OCI-LY1 (cell line): Measurements from ENCODE around the gene PCDHGB2.

Experiments
- H2AFZ ChIP-seq: fragments of 200-600 bp; sonication (generic), shearing (Covaris generic); 2 replicates; pipeline ENCODE4 v1.6.0; 2014; ENCODE audit warnings: antibody characterized with exemption, mild to moderate bottlenecking, low read length
- H3F3A ChIP-seq: fragments of 200-600 bp; sonication (generic), shearing (Covaris generic); 2 replicates; pipeline ENCODE4 v1.6.0; 2014; ENCODE audit warnings: mild to moderate bottlenecking, antibody characterized with exemption, low read length, moderate library complexity; ENCODE audit not compliant: insufficient read depth
- H3K27ac ChIP-seq: fragments of 200-600 bp; sonication (generic); 2 replicates; pipeline ENCODE4 v1.5.1; 2014; ENCODE audit warnings: low read length, mixed run types, mild to moderate bottlenecking, low read depth; ENCODE audit not compliant: poor library complexity, severe bottlenecking
- H3K27me3 ChIP-seq: fragments of 200-600 bp; sonication (generic); 2 replicates; pipeline ENCODE4 v1.6.0; 2014; ENCODE audit warnings: antibody characterized with exemption, mild to moderate bottlenecking, low read length, moderate library complexity; ENCODE audit not compliant: insufficient read depth
- H3K36me3 ChIP-seq: fragments of 200-600 bp; sonication (generic); 2 replicates; pipeline ENCODE4 v1.6.1; 2014; ENCODE audit warnings: mild to moderate bottlenecking, antibody characterized with exemption, low read length, moderate library complexity, mixed read lengths; ENCODE audit not compliant: insufficient read depth
- H3K4me1 ChIP-seq: fragments of 200-600 bp; sonication (generic); 2 replicates; pipeline ENCODE4 v1.5.1; 2014; ENCODE audit warnings: mild to moderate bottlenecking, low read length, moderate library complexity; ENCODE audit not compliant: insufficient read depth, severe bottlenecking
- H3K4me2 ChIP-seq: fragments of 200-600 bp; sonication (generic), shearing (Covaris generic); 2 replicates; pipeline ENCODE4 v1.6.1; 2014; ENCODE audit warnings: low read length
- H3K4me3 ChIP-seq: fragments of 200-600 bp; sonication (generic); 2 replicates; pipeline ENCODE4 v1.5.1; 2014; ENCODE audit warnings: low read length, low read depth, mild to moderate bottlenecking, mixed read lengths; ENCODE audit not compliant: poor library complexity, severe bottlenecking
- H3K79me2 ChIP-seq: fragments of 200-600 bp; shearing (Covaris generic); 2 replicates; pipeline ENCODE4 v1.6.1; 2016; ENCODE audit warnings: mixed run types, low read length, mixed read lengths; ENCODE audit not compliant: insufficient read depth
- H3K9ac ChIP-seq: fragments of 200-600 bp; sonication (generic), shearing (Covaris generic); 2 replicates; pipeline ENCODE4 v1.6.1; 2014; ENCODE audit warnings: mild to moderate bottlenecking, low read length, mixed read lengths
- H3K9me2 ChIP-seq: fragments of 200-600 bp; sonication (generic), shearing (Covaris generic); 2 replicates; pipeline ENCODE4 v1.6.1; 2014; ENCODE audit warnings: low read depth, mild to moderate bottlenecking, low read length, mixed read lengths
- H3K9me3 ChIP-seq: fragments of 200-600 bp; shearing (Covaris generic); 2 replicates; pipeline ENCODE4 v1.6.1; 2014; ENCODE audit warnings: low read length, mixed read lengths
- H4K20me1 ChIP-seq: fragments of 200-600 bp; sonication (generic), shearing (Covaris generic); 2 replicates; pipeline ENCODE4 v1.6.0; 2016; ENCODE audit warnings: mild to moderate bottlenecking, low read length; ENCODE audit not compliant: insufficient read depth
- EZH2 ChIP-seq: fragments of 200-600 bp; sonication (generic), shearing (Covaris generic); IDR thresholded peaks from 2 replicates; pipeline ENCODE4 v1.8.0; 2017; ENCODE audit warnings: borderline replicate concordance, mixed run types, mild to moderate bottlenecking, antibody characterized with exemption, low read length, moderate library complexity, mixed read lengths
- TF ChIP-seq, protein P1 (sequence below): fragments of 200-600 bp; sonication (generic), shearing (Covaris generic); IDR thresholded peaks from 2 replicates; pipeline ENCODE4 v1.5.1; 2017; ENCODE audit warnings: mild to moderate bottlenecking, antibody characterized with exemption, low read length, moderate library complexity, mixed read lengths

The PCDHGB2 gene

DNA sequence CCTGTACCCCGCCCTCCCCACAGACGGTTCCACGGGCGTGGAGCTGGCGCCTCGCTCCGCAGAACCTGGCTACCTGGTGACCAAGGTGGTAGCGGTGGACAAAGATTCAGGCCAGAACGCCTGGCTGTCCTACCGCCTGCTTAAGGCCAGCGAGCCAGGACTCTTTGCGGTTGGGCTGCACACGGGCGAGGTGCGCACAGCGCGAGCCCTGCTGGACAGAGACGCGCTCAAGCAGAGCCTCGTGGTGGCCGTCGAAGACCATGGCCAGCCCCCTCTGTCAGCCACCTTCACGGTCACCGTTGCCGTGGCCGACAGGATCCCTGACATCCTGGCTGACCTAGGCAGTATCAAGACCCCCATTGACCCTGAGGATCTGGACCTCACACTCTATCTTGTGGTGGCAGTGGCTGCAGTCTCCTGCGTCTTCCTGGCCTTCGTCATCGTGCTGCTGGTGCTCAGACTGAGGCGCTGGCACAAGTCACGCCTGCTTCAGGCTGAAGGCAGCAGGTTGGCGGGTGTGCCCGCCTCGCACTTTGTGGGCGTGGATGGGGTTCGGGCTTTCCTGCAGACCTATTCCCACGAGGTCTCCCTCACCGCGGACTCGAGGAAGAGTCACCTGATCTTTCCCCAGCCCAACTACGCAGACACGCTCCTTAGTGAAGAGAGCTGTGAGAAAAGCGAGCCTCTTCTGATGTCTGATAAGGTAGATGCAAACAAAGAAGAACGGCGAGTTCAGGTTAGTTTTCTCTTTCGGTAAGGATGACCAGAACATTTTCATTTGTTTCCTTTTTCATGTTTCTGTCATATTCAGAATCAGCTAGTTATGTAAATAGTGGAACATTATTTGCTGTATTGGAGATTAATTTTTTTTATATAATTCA is 6.5 kb downstream of the PCDHGB2 start:
- H4K20me1 ChIP-seq: no peaks in the 10 kb centered on the region
- no peaks in the 10 kb centered on the region for H3K9me2 ChIP-seq
- TF ChIP-seq EZH2: no peak
- TF ChIP-seq, protein P1, sequence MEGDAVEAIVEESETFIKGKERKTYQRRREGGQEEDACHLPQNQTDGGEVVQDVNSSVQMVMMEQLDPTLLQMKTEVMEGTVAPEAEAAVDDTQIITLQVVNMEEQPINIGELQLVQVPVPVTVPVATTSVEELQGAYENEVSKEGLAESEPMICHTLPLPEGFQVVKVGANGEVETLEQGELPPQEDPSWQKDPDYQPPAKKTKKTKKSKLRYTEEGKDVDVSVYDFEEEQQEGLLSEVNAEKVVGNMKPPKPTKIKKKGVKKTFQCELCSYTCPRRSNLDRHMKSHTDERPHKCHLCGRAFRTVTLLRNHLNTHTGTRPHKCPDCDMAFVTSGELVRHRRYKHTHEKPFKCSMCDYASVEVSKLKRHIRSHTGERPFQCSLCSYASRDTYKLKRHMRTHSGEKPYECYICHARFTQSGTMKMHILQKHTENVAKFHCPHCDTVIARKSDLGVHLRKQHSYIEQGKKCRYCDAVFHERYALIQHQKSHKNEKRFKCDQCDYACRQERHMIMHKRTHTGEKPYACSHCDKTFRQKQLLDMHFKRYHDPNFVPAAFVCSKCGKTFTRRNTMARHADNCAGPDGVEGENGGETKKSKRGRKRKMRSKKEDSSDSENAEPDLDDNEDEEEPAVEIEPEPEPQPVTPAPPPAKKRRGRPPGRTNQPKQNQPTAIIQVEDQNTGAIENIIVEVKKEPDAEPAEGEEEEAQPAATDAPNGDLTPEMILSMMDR: no peak
- peaks cover 32% of the 10 kb centered on the region for H3K9me3 ChIP-seq
- H3K9ac ChIP-seq: no peak overlapping the region
- H3K27ac ChIP-seq: no peak overlapping the region
- no peaks in the 10 kb centered on the region for H3F3A ChIP-seq
- no peak overlapping the region for H3K4me3 ChIP-seq
- H3K4me1 ChIP-seq: no peaks in the 10 kb centered on the region
- no peaks in the 10 kb centered on the region for H3K36me3 ChIP-seq
- no peaks in the 10 kb centered on the region for H3K27me3 ChIP-seq
- H2AFZ ChIP-seq: no peak overlapping the region
- no peaks in the 10 kb centered on the region for H3K79me2 ChIP-seq
- no peak overlapping the region for H3K4me2 ChIP-seq

DNA sequence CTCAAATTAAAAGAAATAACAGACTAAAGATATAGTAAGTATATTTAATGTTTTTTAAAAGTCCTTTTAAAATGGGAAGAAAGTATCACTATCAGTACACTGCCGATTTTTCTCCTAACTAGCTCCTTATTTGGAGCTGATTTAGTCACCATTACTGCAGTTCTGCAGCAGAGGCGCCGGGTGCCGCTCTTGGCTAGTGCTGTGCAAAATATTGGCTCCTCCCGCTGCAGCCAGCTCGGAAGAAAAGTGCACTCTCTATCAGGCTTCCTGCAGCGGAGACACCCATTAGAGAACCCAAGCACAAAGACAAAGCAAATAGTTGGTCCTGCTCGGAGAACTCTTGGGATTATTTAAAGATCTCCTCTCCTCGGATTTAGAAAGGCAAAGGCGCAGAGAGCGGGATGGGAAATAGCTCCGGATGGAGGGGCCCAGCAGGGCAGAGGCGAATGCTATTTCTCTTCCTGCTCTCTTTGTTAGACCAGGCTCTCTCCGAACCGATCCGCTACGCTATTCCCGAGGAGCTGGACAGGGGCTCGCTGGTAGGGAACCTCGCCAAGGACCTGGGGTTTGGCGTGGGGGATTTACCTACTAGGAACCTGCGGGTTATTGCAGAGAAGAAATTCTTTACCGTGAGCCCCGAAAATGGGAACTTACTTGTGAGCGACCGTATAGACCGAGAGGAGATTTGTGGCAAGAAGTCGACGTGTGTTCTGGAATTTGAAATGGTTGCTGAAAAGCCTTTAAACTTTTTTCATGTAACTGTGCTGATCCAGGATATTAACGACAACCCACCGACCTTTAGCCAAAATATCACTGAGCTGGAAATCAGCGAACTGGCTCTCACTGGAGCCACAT is 10.4 kb downstream of the PCDHGB2 start, which contains the start of gene PCDHGB3:
TSS of gene PCDHGB3 (plus strand) at position 249 of the 855 bp plus-strand sequence. CDS start at position 402, 153 bp downstream.
- no peaks in the 10 kb centered on the region for H3K79me2 ChIP-seq
- no peaks in the 10 kb centered on the region for H3K9me2 ChIP-seq
- no peaks in the 10 kb centered on the region for H3F3A ChIP-seq
- H3K36me3 ChIP-seq: no peaks in the 10 kb centered on the region
- H3K27me3 ChIP-seq: no peaks in the 10 kb centered on the region
- H3K4me1 ChIP-seq: no peaks in the 10 kb centered on the region
- TF ChIP-seq, protein P1: 0 out of 2 replicates have a peak, but pooled peaks have one; percentile 13
- no peak for TF ChIP-seq EZH2
- no peak within 1 kb of the TSS for H3K9ac ChIP-seq
- no peaks in the 10 kb centered on the region for H4K20me1 ChIP-seq
- no peak within 1 kb of the TSS for H3K4me2 ChIP-seq
- no peak within 1 kb of the TSS for H3K27ac ChIP-seq
- H2AFZ ChIP-seq: no peak within 1 kb of the TSS
- no peak within 1 kb of the TSS for H3K4me3 ChIP-seq
- peaks cover 27% of the 10 kb centered on the region for H3K9me3 ChIP-seq

DNA sequence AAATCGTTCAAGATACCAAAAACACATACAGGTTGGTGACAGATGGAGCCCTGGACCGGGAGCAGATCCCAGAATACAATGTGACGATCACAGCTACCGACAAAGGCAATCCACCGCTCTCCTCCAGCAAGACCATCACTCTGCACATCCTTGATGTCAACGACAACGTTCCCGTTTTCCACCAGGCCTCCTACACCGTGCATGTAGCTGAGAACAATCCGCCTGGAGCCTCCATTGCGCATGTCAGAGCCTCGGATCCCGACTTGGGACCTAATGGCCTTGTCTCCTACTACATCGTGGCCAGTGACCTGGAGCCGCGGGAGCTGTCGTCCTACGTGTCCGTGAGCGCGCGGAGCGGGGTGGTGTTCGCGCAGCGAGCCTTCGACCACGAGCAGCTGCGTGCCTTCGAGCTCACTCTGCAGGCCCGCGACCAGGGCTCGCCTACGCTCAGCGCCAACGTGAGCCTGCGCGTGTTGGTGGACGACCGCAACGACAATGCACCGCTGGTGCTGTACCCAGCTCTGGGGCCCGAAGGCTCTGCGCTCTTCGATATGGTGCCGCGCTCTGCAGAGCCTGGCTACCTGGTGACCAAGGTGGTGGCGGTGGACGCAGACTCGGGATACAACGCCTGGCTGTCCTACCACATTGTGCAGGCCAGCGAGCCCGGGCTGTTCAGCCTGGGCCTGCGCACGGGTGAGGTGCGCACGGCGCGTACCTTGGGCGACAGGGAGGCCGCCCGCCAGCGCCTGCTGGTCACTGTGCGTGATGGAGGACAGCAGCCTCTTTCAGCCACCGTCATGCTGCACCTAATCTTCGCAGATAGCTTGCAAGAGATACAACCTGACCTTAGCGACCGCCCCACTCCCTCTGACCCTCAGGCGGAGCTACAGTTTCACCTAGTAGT is 12.0 kb downstream of the PCDHGB2 start:
- Histone ChIP-seq H3F3A (no peaks in the 10 kb centered on the region), H3K27ac (no peak overlapping the region), H3K4me2 (no peak overlapping the region), H3K79me2 (no peaks in the 10 kb centered on the region), H3K27me3 (no peaks in the 10 kb centered on the region), H3K9me2 (no peaks in the 10 kb centered on the region), H3K4me1 (no peaks in the 10 kb centered on the region), H3K9ac (no peak overlapping the region), H3K9me3 (peaks cover 23% of the 10 kb centered on the region), H3K36me3 (no peaks in the 10 kb centered on the region), H3K4me3 (no peak overlapping the region), H2AFZ (no peak overlapping the region), H4K20me1 (no peaks in the 10 kb centered on the region)
- TF ChIP-seq EZH2: no peak
- TF ChIP-seq, protein P1: no peak
